MM.1S (cell line): ENCODE data around the gene SMPD3.
A peak's percentile ranks its signal among the peaks of the same experiment; 100 is the strongest.
"Not testable (repeated sequence)": the region's sequence is repeated elsewhere in the genome, so short reads cannot be mapped to it uniquely, and the experiment has no call there.

Source experiments
- DNase-seq: peaks from one replicate; pipeline ENCODE4 v3.0.0-alpha.2; 2015
- H2AFZ ChIP-seq: fragments of 300-600 bp; sonication (generic); 2 replicates; pipeline ENCODE4 v1.6.0; 2016; ENCODE audit warnings: antibody characterized with exemption, low read length
- H3F3A ChIP-seq: fragments of 300-600 bp; sonication (generic); 2 replicates; pipeline ENCODE4 v1.6.1; 2016; ENCODE audit warnings: mild to moderate bottlenecking, antibody characterized with exemption, low read length, moderate library complexity, mixed read lengths; ENCODE audit not compliant: insufficient read depth
- H3K27ac ChIP-seq: fragments of 300-600 bp; sonication (generic); 2 replicates; pipeline ENCODE4 v1.5.1; 2016; ENCODE audit warnings: mild to moderate bottlenecking, low read length
- H3K27me3 ChIP-seq: fragments of 300-600 bp; sonication (generic); replicated peaks from 2 replicates; pipeline ENCODE4 v1.6.0; 2016; ENCODE audit warnings: low read length; ENCODE audit not compliant: insufficient read depth
- H3K36me3 ChIP-seq: fragments of 300-600 bp; sonication (generic); replicated peaks from 2 replicates; pipeline ENCODE4 v1.6.1; 2016; ENCODE audit warnings: mild to moderate bottlenecking, low read length, mixed read lengths; ENCODE audit not compliant: insufficient read depth
- H3K4me1 ChIP-seq: fragments of 300-600 bp; sonication (generic); 2 replicates; pipeline ENCODE4 v1.6.1; 2016; ENCODE audit warnings: low read length, mixed read lengths
- H3K4me2 ChIP-seq: fragments of 300-600 bp; sonication (generic); 2 replicates; pipeline ENCODE4 v1.6.0; 2016; ENCODE audit warnings: low read depth, low read length
- H3K4me3 ChIP-seq: fragments of 300-600 bp; sonication (generic); 2 replicates; pipeline ENCODE4 v1.5.1; 2016; ENCODE audit warnings: low read length, mixed read lengths
- H3K79me2 ChIP-seq: fragments of 300-600 bp; sonication (generic); 2 replicates; pipeline ENCODE4 v1.6.1; 2016; ENCODE audit warnings: mixed run types, low read length, mixed read lengths
- H3K9ac ChIP-seq: fragments of 300-600 bp; sonication (generic); 2 replicates; pipeline ENCODE4 v1.6.1; 2016; ENCODE audit warnings: low read length, mixed read lengths
- H3K9me2 ChIP-seq: fragments of 300-600 bp; sonication (generic); replicated peaks from 2 replicates; pipeline ENCODE4 v1.6.1; 2016; ENCODE audit warnings: mild to moderate bottlenecking, low read length, mixed read lengths; ENCODE audit not compliant: insufficient read depth
- H3K9me3 ChIP-seq: fragments of 300-600 bp; sonication (generic); replicated peaks from 2 replicates; pipeline ENCODE4 v1.6.1; 2016; ENCODE audit warnings: mild to moderate bottlenecking, low read length, mixed read lengths; ENCODE audit not compliant: insufficient read depth
- H4K20me1 ChIP-seq: fragments of 300-600 bp; sonication (generic); 2 replicates; pipeline ENCODE4 v1.6.1; 2016; ENCODE audit warnings: mild to moderate bottlenecking, low read length, moderate library complexity, mixed read lengths; ENCODE audit not compliant: insufficient read depth
- CTCF ChIP-seq: fragments of 300-600 bp; sonication (generic); IDR thresholded peaks from 2 replicates; pipeline ENCODE4 v1.5.1; 2016; ENCODE audit warnings: antibody characterized with exemption, low read length, mixed read lengths
- EZH2 ChIP-seq: fragments of 300-600 bp; sonication (generic); optimal IDR thresholded peaks from 2 replicates; pipeline ENCODE3; 2017; ENCODE audit warnings: low read depth, mild to moderate bottlenecking, antibody characterized with exemption, low read length, mixed read lengths
- EZH2phosphoT487 ChIP-seq: fragments of 300-600 bp; sonication (generic); IDR thresholded peaks from 2 replicates; pipeline ENCODE4 v1.6.1; 2018; ENCODE audit warnings: antibody characterized with exemption, low read length

SMPD3 gene

GRCh38 chr16:68448360-68448970 lies at the start of gene SMPD3:
TSS of gene SMPD3 (minus strand) at chr16:68448508. CDS start at chr16:68372181, 76,327 bp downstream.
- Histone ChIP-seq H3K4me3 (peak within 1 kb of the TSS; percentile 76), H3K9me3 (no peaks in the 10 kb centered on the region), H2AFZ (peak within 1 kb of the TSS; percentile 71), H4K20me1 (no peaks in the 10 kb centered on the region), H3F3A (no peaks in the 10 kb centered on the region), H3K9ac (peak within 1 kb of the TSS; percentile 47; the same call in 1 of the 2 replicates), H3K27me3 (no peaks in the 10 kb centered on the region), H3K4me2 (peak within 1 kb of the TSS; percentile 89), H3K4me1 (0 out of 2 replicates have a peak, but pooled peaks cover 4% of the 10 kb centered on the region), H3K27ac (no peak within 1 kb of the TSS), H3K36me3 (no peaks in the 10 kb centered on the region), H3K79me2 (0 out of 2 replicates have a peak, but pooled peaks cover 7% of the 10 kb centered on the region), H3K9me2 (no peaks in the 10 kb centered on the region)
- TF ChIP-seq EZH2 = no peak
- TF ChIP-seq CTCF = no peak; the same call in 1 of the 2 replicates
- TF ChIP-seq EZH2phosphoT487 = no peak
- peak; percentile 100 for DNase-seq

- no peak overlapping the region for H3K9ac ChIP-seq
- H3K4me1 ChIP-seq = peaks cover 12% of the 10 kb centered on the region
- H3K27me3 ChIP-seq = no peaks in the 10 kb centered on the region
- H3K9me3 ChIP-seq = no peaks in the 10 kb centered on the region
- H3K4me3 ChIP-seq = no peak overlapping the region
- no peak overlapping the region for H2AFZ ChIP-seq
- H4K20me1 ChIP-seq = no peaks in the 10 kb centered on the region
- no peak overlapping the region for H3K4me2 ChIP-seq
- no peaks in the 10 kb centered on the region for H3K79me2 ChIP-seq
- DNase-seq = no peak
- no peaks in the 10 kb centered on the region for H3K36me3 ChIP-seq
- no peaks in the 10 kb centered on the region for H3F3A ChIP-seq
- no peak overlapping the region for H3K27ac ChIP-seq
- no peaks in the 10 kb centered on the region for H3K9me2 ChIP-seq
- TF ChIP-seq EZH2 = no peak
- TF ChIP-seq CTCF = no peak
- TF ChIP-seq EZH2phosphoT487 = no peak
These were observed 48.4 kb upstream of the SMPD3 start for GRCh38 chr16:68496689-68497088.

GRCh38 chr16:68494261-68494660 lies 46.0 kb upstream of the SMPD3 start:
- not testable (repeated sequence) for H3K4me3 ChIP-seq, H3K9me3 ChIP-seq, H3K27me3 ChIP-seq, H3K36me3 ChIP-seq, H3F3A ChIP-seq, H3K79me2 ChIP-seq, H2AFZ ChIP-seq, H4K20me1 ChIP-seq, H3K9ac ChIP-seq, H3K9me2 ChIP-seq, H3K27ac ChIP-seq, DNase-seq, H3K4me2 ChIP-seq
- H3K4me1 ChIP-seq = peaks cover 30% of the 10 kb centered on the region

- no peaks in the 10 kb centered on the region for H3K9me2 ChIP-seq
- H2AFZ ChIP-seq = no peak overlapping the region
- no peak overlapping the region for H3K9ac ChIP-seq
- no peaks in the 10 kb centered on the region for H3K9me3 ChIP-seq
- peaks cover 30% of the 10 kb centered on the region for H3K4me1 ChIP-seq
- H3K36me3 ChIP-seq = no peaks in the 10 kb centered on the region
- no peak for DNase-seq
- H3K79me2 ChIP-seq = no peaks in the 10 kb centered on the region
- H3K4me2 ChIP-seq = no peak overlapping the region
- H3F3A ChIP-seq = no peaks in the 10 kb centered on the region
- H3K27me3 ChIP-seq = no peaks in the 10 kb centered on the region
- no peak overlapping the region for H3K27ac ChIP-seq
- H3K4me3 ChIP-seq = no peak overlapping the region
- H4K20me1 ChIP-seq = no peaks in the 10 kb centered on the region
- TF ChIP-seq CTCF (no peak), EZH2 (no peak), EZH2phosphoT487 (no peak)
These were observed 45.2 kb upstream of the SMPD3 start for GRCh38 chr16:68493412-68494070.
